ENCODE measurements around the gene SHH.

The SHH gene

GRCh38 chr7:155756322-155756721, 55.9 kb downstream of the SHH start:
- H3K9me3 ChIP-seq (replicated peaks; ENCODE audit: insufficient read depth, low read length): no peaks in the 10 kb centered on the region
- H2AFZ ChIP-seq (ENCODE audit: low read length): no peak overlapping the region
- TF ChIP-seq CTCF (IDR thresholded peaks at IDR 0.05; ENCODE audit: low read length) (no peak), EZH2phosphoT487 (IDR thresholded peaks at IDR 0.05; ENCODE audit: low read length) (no peak), EZH2 (optimal IDR thresholded peaks at IDR 0.05; ENCODE audit: low read depth, low read length) (no peak)
- H3K4me3 ChIP-seq (ENCODE audit: low read length): no peak overlapping the region
- no peak overlapping the region for H3K27ac ChIP-seq (ENCODE audit: low read length)
- no peaks in the 10 kb centered on the region for H3K36me3 ChIP-seq (replicated peaks; ENCODE audit: insufficient read depth, low read length)
- H3K4me2 ChIP-seq (ENCODE audit: low read depth, low read length): no peak overlapping the region
- peaks cover 19% of the 10 kb centered on the region for H3F3A ChIP-seq (ENCODE audit: insufficient read depth, low read length)
- no peak overlapping the region for H3K9ac ChIP-seq (ENCODE audit: low read length)
- H4K20me1 ChIP-seq (ENCODE audit: insufficient read depth, low read length): no peaks in the 10 kb centered on the region
- peaks cover 33% of the 10 kb centered on the region for H3K4me1 ChIP-seq (ENCODE audit: low read length)
- no peaks in the 10 kb centered on the region for H3K27me3 ChIP-seq (replicated peaks; ENCODE audit: insufficient read depth, low read length)
- peaks cover 92% of the 10 kb centered on the region for H3K79me2 ChIP-seq (ENCODE audit: low read length)
- DNase-seq: no peak
- no peaks in the 10 kb centered on the region for H3K9me2 ChIP-seq (replicated peaks; ENCODE audit: insufficient read depth, low read length)

- Histone ChIP-seq H3K4me1 (ENCODE audit: low read length) (peaks cover 46% of the 10 kb centered on the region), H3K4me3 (ENCODE audit: low read length) (no peak overlapping the region), H3K27me3 (replicated peaks; ENCODE audit: insufficient read depth, low read length) (no peaks in the 10 kb centered on the region), H3K79me2 (ENCODE audit: low read length) (peaks cover 92% of the 10 kb centered on the region), H3K4me2 (ENCODE audit: low read depth, low read length) (no peak overlapping the region), H3F3A (ENCODE audit: insufficient read depth, low read length) (peaks cover 19% of the 10 kb centered on the region), H4K20me1 (ENCODE audit: insufficient read depth, low read length) (no peaks in the 10 kb centered on the region), H3K27ac (ENCODE audit: low read length) (no peak overlapping the region), H3K36me3 (replicated peaks; ENCODE audit: insufficient read depth, low read length) (no peaks in the 10 kb centered on the region), H3K9me3 (replicated peaks; ENCODE audit: insufficient read depth, low read length) (no peaks in the 10 kb centered on the region), H2AFZ (ENCODE audit: low read length) (no peak overlapping the region), H3K9me2 (replicated peaks; ENCODE audit: insufficient read depth, low read length) (no peaks in the 10 kb centered on the region), H3K9ac (ENCODE audit: low read length) (no peak overlapping the region)
- no peak for DNase-seq
- TF ChIP-seq CTCF (IDR thresholded peaks at IDR 0.05; ENCODE audit: low read length) (no peak), EZH2 (optimal IDR thresholded peaks at IDR 0.05; ENCODE audit: low read depth, low read length) (no peak), EZH2phosphoT487 (IDR thresholded peaks at IDR 0.05; ENCODE audit: low read length) (no peak)
Measured at GRCh38 chr7:155755026-155755425, 57.2 kb downstream of the SHH start.

- Histone ChIP-seq H3K9me3 (replicated peaks; ENCODE audit: insufficient read depth, low read length) (no peaks in the 10 kb centered on the region), H3K9me2 (replicated peaks; ENCODE audit: insufficient read depth, low read length) (no peaks in the 10 kb centered on the region), H3K27ac (ENCODE audit: low read length) (peak overlapping the region; percentile 86; the same call in 1 of the 2 replicates), H2AFZ (ENCODE audit: low read length) (no peak overlapping the region), H3K27me3 (replicated peaks; ENCODE audit: insufficient read depth, low read length) (no peaks in the 10 kb centered on the region), H4K20me1 (ENCODE audit: insufficient read depth, low read length) (no peaks in the 10 kb centered on the region), H3K79me2 (ENCODE audit: low read length) (peaks cover 95% of the 10 kb centered on the region), H3K4me3 (ENCODE audit: low read length) (no peak overlapping the region), H3K9ac (ENCODE audit: low read length) (no peak overlapping the region), H3K4me1 (ENCODE audit: low read length) (peaks cover 55% of the 10 kb centered on the region), H3K4me2 (ENCODE audit: low read depth, low read length) (peak overlapping the region; percentile 76; the same call in 1 of the 2 replicates), H3K36me3 (replicated peaks; ENCODE audit: insufficient read depth, low read length) (no peaks in the 10 kb centered on the region), H3F3A (ENCODE audit: insufficient read depth, low read length) (peaks cover 19% of the 10 kb centered on the region)
- DNase-seq: no peak
- TF ChIP-seq EZH2 (optimal IDR thresholded peaks at IDR 0.05; ENCODE audit: low read depth, low read length) (no peak), EZH2phosphoT487 (IDR thresholded peaks at IDR 0.05; ENCODE audit: low read length) (no peak), CTCF (IDR thresholded peaks at IDR 0.05; ENCODE audit: low read length) (no peak)
Measured at GRCh38 chr7:155754165-155754564, 58.1 kb downstream of the SHH start.

Measured in MM.1S (cell line).